ENCODE data around the gene NCKAP5.
"Not testable (repeated sequence)": the region's sequence is repeated elsewhere in the genome, so short reads cannot be mapped to it uniquely, and the experiment has no call there.

The NCKAP5 gene

DNA sequence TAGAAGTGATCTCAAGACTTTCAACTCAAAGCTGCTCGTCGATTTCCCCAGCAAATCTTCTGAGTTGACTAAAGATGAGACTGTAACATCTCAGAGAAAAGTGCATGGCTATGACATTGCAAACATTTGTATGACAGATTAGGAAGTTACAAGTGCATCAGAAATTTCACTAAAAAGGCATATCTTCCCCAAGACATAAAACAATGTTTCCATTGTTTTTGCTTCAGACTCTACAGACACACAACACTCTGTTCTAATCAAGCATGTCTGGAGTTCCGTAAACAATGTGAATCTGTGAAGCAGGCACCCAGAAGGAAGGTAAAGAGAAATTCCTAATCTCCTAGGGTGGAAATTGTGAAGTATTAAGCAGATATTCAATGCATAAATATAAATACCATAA lies 753.6 kb downstream of the NCKAP5 start:
- H3K4me3 ChIP-seq (ENCODE audit: control insufficient read depth in 1 of 7, extremely low read depth in 1 of 7, insufficient read depth in 4 of 7, low read depth in 2 of 7, low read length in 6 of 7), result no peak overlapping the region
- DNase-seq, result no peak
- H3K36me3 ChIP-seq (ENCODE audit: control insufficient read depth in 4 of 4, insufficient read depth in 4 of 4, low read length in 3 of 4), result no peaks in the 10 kb centered on the region
- whole genome bisulfite sequencing (ENCODE audit: insufficient coverage), result 94% methylated on average over 2 of the region's 3 CpGs
- no peaks in the 10 kb centered on the region for H3K27me3 ChIP-seq (replicated peaks in 2 of 5; ENCODE audit: control insufficient read depth in 4 of 5, insufficient read depth in 5 of 5, low read length in 4 of 5)
- H3K4me1 ChIP-seq (ENCODE audit: control extremely low read depth in 1 of 4, control insufficient read depth in 4 of 4, insufficient read depth in 4 of 4, low read length in 3 of 4), result no peaks in the 10 kb centered on the region
- H3K27ac ChIP-seq (ENCODE audit: insufficient read depth in 1 of 2, low read depth in 1 of 2, low read length in 2 of 2, poor library complexity in 1 of 2, severe bottlenecking in 2 of 2), result no peak overlapping the region
- no peaks in the 10 kb centered on the region for H3K9me3 ChIP-seq (ENCODE audit: control extremely low read depth in 1 of 5, control insufficient read depth in 4 of 5, insufficient read depth in 2 of 5, low read depth in 1 of 5, low read length in 4 of 5)
- ChIA-PET POLR2A (no interaction called here), CTCF (no interaction called here)

DNA sequence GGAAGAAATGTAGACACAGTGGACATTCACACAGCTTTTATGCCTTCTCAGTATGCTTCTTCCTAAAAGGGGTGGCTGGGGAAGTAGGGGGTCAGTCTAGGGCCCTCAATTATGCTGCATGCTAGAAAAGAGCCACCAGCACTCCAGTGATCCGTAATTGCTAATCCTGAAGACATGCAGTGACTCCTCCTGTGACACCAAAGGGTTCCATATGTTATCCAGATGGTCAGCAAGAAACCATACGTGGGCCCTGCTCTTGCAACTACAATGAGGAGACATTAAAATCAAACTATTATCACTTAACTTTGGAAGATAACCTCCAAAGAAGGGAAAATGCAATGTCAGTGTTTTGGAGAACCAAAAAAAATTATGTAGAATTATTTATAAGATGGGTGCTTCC lies 754.8 kb downstream of the NCKAP5 start:
- no peak overlapping the region for H3K4me3 ChIP-seq (ENCODE audit: control insufficient read depth in 1 of 7, extremely low read depth in 1 of 7, insufficient read depth in 4 of 7, low read depth in 2 of 7, low read length in 6 of 7)
- no peak overlapping the region for H3K27ac ChIP-seq (ENCODE audit: insufficient read depth in 1 of 2, low read depth in 1 of 2, low read length in 2 of 2, poor library complexity in 1 of 2, severe bottlenecking in 2 of 2)
- ChIA-PET CTCF (no interaction called here), POLR2A (no interaction called here)
- DNase-seq, result no peak
- H3K4me1 ChIP-seq (ENCODE audit: control extremely low read depth in 1 of 4, control insufficient read depth in 4 of 4, insufficient read depth in 4 of 4, low read length in 3 of 4), result no peaks in the 10 kb centered on the region
- H3K36me3 ChIP-seq (ENCODE audit: control insufficient read depth in 4 of 4, insufficient read depth in 4 of 4, low read length in 3 of 4), result no peaks in the 10 kb centered on the region
- H3K9me3 ChIP-seq (ENCODE audit: control extremely low read depth in 1 of 5, control insufficient read depth in 4 of 5, insufficient read depth in 2 of 5, low read depth in 1 of 5, low read length in 4 of 5), result no peaks in the 10 kb centered on the region
- H3K27me3 ChIP-seq (replicated peaks in 2 of 5; ENCODE audit: control insufficient read depth in 4 of 5, insufficient read depth in 5 of 5, low read length in 4 of 5), result no peaks in the 10 kb centered on the region
- WGBS (ENCODE audit: insufficient coverage), result 83% methylated on average over 1 of the region's 2 CpGs

DNA sequence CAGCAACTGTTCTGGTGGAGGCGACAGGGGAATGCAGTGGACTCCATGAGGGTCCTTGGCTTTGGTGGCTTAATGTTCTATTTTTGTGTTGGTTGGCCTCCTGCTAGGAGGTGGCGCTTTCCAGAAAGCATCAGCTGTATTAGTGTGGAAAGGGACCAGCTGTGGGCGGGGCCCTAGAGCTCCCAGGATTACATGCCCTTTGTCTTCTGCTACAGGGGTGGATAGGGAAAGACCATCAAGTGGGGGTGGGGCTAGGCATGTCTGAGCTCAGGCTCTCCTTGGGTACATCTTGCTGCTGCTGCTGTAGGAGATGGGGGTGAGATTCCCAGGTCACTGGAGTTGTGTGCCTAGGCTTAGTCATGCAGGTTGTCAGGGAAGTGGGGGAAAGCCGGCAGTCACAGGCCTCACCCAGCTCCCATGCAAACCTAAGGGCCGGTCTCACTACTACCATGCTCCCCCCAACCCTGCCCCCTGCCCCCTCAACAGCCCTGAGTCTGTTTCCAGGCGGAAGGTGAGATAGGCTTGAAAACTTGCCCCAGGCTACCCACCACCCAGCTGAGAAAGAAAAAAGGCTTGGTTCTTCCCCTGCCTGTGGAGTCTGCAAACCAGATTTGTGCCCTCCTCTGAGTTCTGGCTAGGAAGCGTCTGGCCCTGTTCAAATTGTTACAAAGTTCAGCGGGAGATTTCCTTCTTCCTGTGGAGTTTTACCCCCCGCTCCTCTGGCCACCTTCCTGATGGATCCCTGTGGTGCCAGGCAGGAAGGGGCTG lies 756.9 kb downstream of the NCKAP5 start:
- CTCF ChIA-PET, result no interaction called here
- DNase-seq, result no peak
- POLR2A ChIA-PET, result no interaction called here
- Histone ChIP-seq H3K9me3 (ENCODE audit: control extremely low read depth in 1 of 5, control insufficient read depth in 4 of 5, insufficient read depth in 2 of 5, low read depth in 1 of 5, low read length in 4 of 5) (no peaks in the 10 kb centered on the region), H3K27me3 (replicated peaks in 2 of 5; ENCODE audit: control insufficient read depth in 4 of 5, insufficient read depth in 5 of 5, low read length in 4 of 5) (no peaks in the 10 kb centered on the region), H3K36me3 (ENCODE audit: control insufficient read depth in 4 of 4, insufficient read depth in 4 of 4, low read length in 3 of 4) (no peaks in the 10 kb centered on the region), H3K4me1 (ENCODE audit: control extremely low read depth in 1 of 4, control insufficient read depth in 4 of 4, insufficient read depth in 4 of 4, low read length in 3 of 4) (no peaks in the 10 kb centered on the region), H3K27ac (ENCODE audit: insufficient read depth in 1 of 2, low read depth in 1 of 2, low read length in 2 of 2, poor library complexity in 1 of 2, severe bottlenecking in 2 of 2) (no peak overlapping the region), H3K4me3 (ENCODE audit: control insufficient read depth in 1 of 7, extremely low read depth in 1 of 7, insufficient read depth in 4 of 7, low read depth in 2 of 7, low read length in 6 of 7) (no peak overlapping the region)
- 81% methylated on average over 5 of the region's 9 CpGs for WGBS (ENCODE audit: insufficient coverage)

DNA sequence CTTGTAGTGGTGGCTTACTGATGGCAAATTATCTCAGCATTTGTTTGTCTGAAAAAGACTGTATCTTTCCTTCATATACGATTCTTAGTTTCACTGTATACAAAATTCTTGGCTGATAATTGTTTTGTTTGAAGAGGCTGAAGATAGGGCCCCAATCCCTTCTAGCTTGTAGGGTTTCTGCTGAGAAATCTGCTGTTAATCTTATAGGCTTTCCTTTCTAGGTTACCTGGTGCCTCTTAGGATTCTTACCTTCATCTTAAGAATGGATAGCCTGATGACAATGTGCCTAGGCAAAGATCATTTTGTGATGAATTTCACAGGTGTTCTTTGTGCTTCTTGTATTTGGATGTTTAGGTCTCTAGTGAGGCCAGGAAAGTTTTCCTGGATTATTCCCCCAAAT lies 758.3 kb downstream of the NCKAP5 start:
- DNase-seq; POLR2A ChIA-PET; H3K36me3 ChIP-seq (ENCODE audit: control insufficient read depth in 4 of 4, insufficient read depth in 4 of 4, low read length in 3 of 4); H3K4me3 ChIP-seq (ENCODE audit: control insufficient read depth in 1 of 7, extremely low read depth in 1 of 7, insufficient read depth in 4 of 7, low read depth in 2 of 7, low read length in 6 of 7); H3K27ac ChIP-seq (ENCODE audit: insufficient read depth in 1 of 2, low read depth in 1 of 2, low read length in 2 of 2, poor library complexity in 1 of 2, severe bottlenecking in 2 of 2); CTCF ChIA-PET; H3K27me3 ChIP-seq (replicated peaks in 2 of 5; ENCODE audit: control insufficient read depth in 4 of 5, insufficient read depth in 5 of 5, low read length in 4 of 5); H3K4me1 ChIP-seq (ENCODE audit: control extremely low read depth in 1 of 4, control insufficient read depth in 4 of 4, insufficient read depth in 4 of 4, low read length in 3 of 4); H3K9me3 ChIP-seq (ENCODE audit: control extremely low read depth in 1 of 5, control insufficient read depth in 4 of 5, insufficient read depth in 2 of 5, low read depth in 1 of 5, low read length in 4 of 5): not testable (repeated sequence)
- WGBS (ENCODE audit: insufficient coverage), result no CpG with 5 or more reads among the region's 1 CpG

DNA sequence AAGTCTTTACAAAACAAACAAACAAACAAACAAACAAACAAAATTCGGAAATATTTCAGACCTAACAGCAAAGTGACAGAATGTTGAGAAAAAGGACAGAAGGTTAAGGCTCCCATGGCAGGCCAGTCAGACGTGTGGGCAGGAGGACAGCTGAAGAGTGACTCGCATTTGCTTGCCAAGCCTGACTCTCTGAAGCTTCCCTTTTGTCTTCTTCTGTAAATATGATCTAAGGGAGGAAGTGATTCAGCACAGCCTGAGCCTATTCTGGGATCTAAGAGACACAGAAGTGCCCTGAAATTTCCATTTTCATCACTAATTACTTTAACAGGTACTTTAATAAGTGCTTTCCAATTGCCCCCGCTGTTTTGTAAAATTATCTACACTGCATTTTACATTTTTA lies 764.2 kb downstream of the NCKAP5 start:
- Histone ChIP-seq H3K27me3 (replicated peaks in 2 of 5; ENCODE audit: control insufficient read depth in 4 of 5, insufficient read depth in 5 of 5, low read length in 4 of 5) (no peaks in the 10 kb centered on the region), H3K27ac (ENCODE audit: insufficient read depth in 1 of 2, low read depth in 1 of 2, low read length in 2 of 2, poor library complexity in 1 of 2, severe bottlenecking in 2 of 2) (no peak overlapping the region), H3K36me3 (ENCODE audit: control insufficient read depth in 4 of 4, insufficient read depth in 4 of 4, low read length in 3 of 4) (no peaks in the 10 kb centered on the region), H3K9me3 (ENCODE audit: control extremely low read depth in 1 of 5, control insufficient read depth in 4 of 5, insufficient read depth in 2 of 5, low read depth in 1 of 5, low read length in 4 of 5) (no peaks in the 10 kb centered on the region), H3K4me3 (ENCODE audit: control insufficient read depth in 1 of 7, extremely low read depth in 1 of 7, insufficient read depth in 4 of 7, low read depth in 2 of 7, low read length in 6 of 7) (no peak overlapping the region), H3K4me1 (ENCODE audit: control extremely low read depth in 1 of 4, control insufficient read depth in 4 of 4, insufficient read depth in 4 of 4, low read length in 3 of 4) (peaks cover 0 to 11% (median 0%) of the 10 kb centered on the region in 4 experiments)
- 14% methylated on average over 1 of the region's 4 CpGs for WGBS (ENCODE audit: insufficient coverage)
- peak in 2 of 3 donors; percentile 12 to 23 for DNase-seq
- POLR2A ChIA-PET, result no interaction called here
- CTCF ChIA-PET, result no interaction called here

DNA sequence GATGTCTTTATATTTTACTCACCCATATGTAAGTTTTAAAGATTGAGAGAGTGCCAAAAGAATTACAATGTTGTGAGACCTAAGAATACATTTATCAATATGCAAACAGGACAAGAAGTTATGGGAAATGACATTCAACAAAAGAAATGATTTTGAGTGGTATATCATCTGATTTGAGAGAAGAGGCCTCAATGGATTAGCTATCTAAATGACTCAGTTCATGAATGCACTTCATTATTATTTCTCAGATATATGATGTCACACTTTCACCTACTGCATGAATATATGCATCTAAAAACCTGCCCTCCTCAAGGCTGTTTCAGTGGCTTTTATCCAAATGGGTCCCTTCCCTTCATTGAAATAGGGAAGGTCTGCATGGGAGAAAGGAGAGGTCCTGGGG lies 769.9 kb downstream of the NCKAP5 start:
- H3K9me3 ChIP-seq (ENCODE audit: control extremely low read depth in 1 of 5, control insufficient read depth in 4 of 5, insufficient read depth in 2 of 5, low read depth in 1 of 5, low read length in 4 of 5), result no peaks in the 10 kb centered on the region
- ChIA-PET POLR2A (no interaction called here), CTCF (no interaction called here)
- no peak overlapping the region for H3K4me3 ChIP-seq (ENCODE audit: control insufficient read depth in 1 of 7, extremely low read depth in 1 of 7, insufficient read depth in 4 of 7, low read depth in 2 of 7, low read length in 6 of 7)
- DNase-seq, result no peak
- H3K4me1 ChIP-seq (ENCODE audit: control extremely low read depth in 1 of 4, control insufficient read depth in 4 of 4, insufficient read depth in 4 of 4, low read length in 3 of 4), result no peaks in the 10 kb centered on the region
- no peak overlapping the region for H3K27ac ChIP-seq (ENCODE audit: insufficient read depth in 1 of 2, low read depth in 1 of 2, low read length in 2 of 2, poor library complexity in 1 of 2, severe bottlenecking in 2 of 2)
- no peaks in the 10 kb centered on the region for H3K36me3 ChIP-seq (ENCODE audit: control insufficient read depth in 4 of 4, insufficient read depth in 4 of 4, low read length in 3 of 4)
- no peaks in the 10 kb centered on the region for H3K27me3 ChIP-seq (replicated peaks in 2 of 5; ENCODE audit: control insufficient read depth in 4 of 5, insufficient read depth in 5 of 5, low read length in 4 of 5)

DNA sequence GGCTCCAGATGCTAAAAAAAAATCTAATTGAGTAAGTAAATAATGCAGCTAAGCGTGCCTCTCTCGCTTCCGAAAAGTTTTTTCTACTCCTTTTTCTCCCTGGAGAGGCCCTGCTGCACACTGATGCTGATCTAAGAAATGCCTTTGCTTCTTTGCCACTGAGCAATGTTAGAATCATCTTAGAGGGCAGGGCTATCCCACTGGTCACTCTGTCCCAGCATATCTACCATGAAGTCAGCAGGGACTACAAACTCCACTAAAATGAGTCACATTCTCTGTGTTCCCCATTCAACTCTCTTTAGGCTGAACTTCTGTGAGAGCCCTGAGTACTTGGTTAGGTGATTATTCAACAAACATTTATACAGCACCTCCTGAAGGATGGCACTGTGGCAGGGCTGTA lies 770.7 kb downstream of the NCKAP5 start:
- H3K4me3 ChIP-seq (ENCODE audit: control insufficient read depth in 1 of 7, extremely low read depth in 1 of 7, insufficient read depth in 4 of 7, low read depth in 2 of 7, low read length in 6 of 7), result no peak overlapping the region
- no peaks in the 10 kb centered on the region for H3K36me3 ChIP-seq (ENCODE audit: control insufficient read depth in 4 of 4, insufficient read depth in 4 of 4, low read length in 3 of 4)
- CTCF ChIA-PET, result no interaction called here
- POLR2A ChIA-PET, result no interaction called here
- H3K9me3 ChIP-seq (ENCODE audit: control extremely low read depth in 1 of 5, control insufficient read depth in 4 of 5, insufficient read depth in 2 of 5, low read depth in 1 of 5, low read length in 4 of 5), result no peaks in the 10 kb centered on the region
- WGBS (ENCODE audit: insufficient coverage), result 100% methylated on average over 2 of the region's 3 CpGs
- no peak for DNase-seq
- H3K27me3 ChIP-seq (replicated peaks in 2 of 5; ENCODE audit: control insufficient read depth in 4 of 5, insufficient read depth in 5 of 5, low read length in 4 of 5), result no peaks in the 10 kb centered on the region
- no peaks in the 10 kb centered on the region for H3K4me1 ChIP-seq (ENCODE audit: control extremely low read depth in 1 of 4, control insufficient read depth in 4 of 4, insufficient read depth in 4 of 4, low read length in 3 of 4)
- H3K27ac ChIP-seq (ENCODE audit: insufficient read depth in 1 of 2, low read depth in 1 of 2, low read length in 2 of 2, poor library complexity in 1 of 2, severe bottlenecking in 2 of 2), result no peak overlapping the region

All from common myeloid progenitor, CD34-positive (primary cell).